ENCODE results near the gene ABHD15.

Gene ABHD15

DNA sequence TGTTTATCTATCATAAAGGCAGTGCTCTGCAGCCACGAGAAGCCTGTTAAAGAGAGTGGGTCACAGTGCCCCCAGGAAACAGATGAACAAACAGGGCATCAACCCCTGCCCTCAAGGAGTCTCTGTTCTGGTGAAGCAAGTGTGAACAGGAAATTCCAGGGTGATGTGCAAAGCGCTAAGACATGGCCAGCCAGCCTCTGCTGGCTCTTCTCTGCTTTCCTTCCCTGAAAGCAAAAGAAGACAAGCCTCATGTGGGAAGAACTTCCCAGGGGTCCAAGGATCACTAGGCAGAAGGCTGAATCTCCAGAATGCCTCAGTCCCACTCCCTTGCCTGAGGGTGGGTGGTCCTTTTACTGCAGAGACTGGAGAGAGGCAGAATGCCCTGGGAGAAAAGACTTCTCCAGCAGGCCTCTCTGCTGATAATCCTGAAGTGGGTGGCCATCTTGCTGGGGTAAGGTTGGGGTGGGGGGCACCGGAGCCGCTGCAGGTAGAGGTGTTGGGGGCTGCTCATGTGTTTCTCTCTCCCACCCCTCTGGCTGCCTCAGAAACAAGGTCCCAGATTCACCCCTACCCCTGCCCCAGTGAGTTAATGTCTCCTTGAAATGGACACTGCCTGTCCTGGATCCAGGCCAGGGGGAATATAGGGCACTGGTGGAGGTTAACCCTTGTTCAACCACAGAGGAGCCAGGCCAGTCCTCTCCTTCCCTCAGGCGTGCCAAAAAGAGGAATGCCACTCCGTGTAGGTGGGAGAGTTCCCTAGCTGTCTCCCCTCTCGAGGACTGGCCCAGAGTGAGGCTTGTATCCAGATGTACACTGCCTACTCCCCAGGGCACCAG, 28.5 kb upstream of the ABHD15 start:
- no peak overlapping the region for H3K4me3 ChIP-seq (ENCODE audit: low read depth, low read length)
- TF ChIP-seq, protein P1, sequence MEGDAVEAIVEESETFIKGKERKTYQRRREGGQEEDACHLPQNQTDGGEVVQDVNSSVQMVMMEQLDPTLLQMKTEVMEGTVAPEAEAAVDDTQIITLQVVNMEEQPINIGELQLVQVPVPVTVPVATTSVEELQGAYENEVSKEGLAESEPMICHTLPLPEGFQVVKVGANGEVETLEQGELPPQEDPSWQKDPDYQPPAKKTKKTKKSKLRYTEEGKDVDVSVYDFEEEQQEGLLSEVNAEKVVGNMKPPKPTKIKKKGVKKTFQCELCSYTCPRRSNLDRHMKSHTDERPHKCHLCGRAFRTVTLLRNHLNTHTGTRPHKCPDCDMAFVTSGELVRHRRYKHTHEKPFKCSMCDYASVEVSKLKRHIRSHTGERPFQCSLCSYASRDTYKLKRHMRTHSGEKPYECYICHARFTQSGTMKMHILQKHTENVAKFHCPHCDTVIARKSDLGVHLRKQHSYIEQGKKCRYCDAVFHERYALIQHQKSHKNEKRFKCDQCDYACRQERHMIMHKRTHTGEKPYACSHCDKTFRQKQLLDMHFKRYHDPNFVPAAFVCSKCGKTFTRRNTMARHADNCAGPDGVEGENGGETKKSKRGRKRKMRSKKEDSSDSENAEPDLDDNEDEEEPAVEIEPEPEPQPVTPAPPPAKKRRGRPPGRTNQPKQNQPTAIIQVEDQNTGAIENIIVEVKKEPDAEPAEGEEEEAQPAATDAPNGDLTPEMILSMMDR (IDR thresholded peaks at IDR 0.05; ENCODE audit: low read depth, low read length, missing control alignments): no peak
- no peak for DNase-seq (ENCODE audit: low read depth)
- in situ Hi-C loops (cut with HindIII; ENCODE audit: low sequenced_read_pairs): no loop called here

DNA sequence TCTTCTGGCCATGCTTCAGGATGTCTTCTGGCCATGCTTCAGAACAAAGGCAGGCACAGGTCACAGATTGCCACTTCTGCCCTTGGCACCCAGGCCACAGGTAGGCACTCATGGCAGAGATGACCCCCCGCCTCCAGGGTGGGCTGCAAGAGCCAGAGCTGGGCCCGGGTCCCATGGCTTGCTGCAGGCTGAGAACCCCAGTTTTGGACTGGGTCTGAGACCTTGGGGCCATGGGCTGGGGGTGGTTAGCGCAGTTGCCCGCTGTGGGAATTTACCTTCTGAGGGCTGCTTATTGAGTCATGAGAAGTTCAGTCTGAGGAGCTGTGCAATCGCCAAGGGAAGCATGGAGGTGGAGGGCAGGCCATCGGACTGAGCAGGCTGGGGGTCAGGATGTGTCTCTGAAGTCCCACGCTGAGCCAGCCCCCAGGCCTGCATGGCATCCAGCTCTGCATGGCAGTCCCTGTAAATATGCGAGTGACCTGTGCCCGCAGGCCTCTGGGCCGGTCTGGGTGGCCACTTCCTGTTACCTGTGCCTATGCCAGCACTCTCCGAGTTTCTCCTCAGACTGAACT, 27.8 kb upstream of the ABHD15 start:
- DNase-seq (ENCODE audit: low read depth): no peak
- in situ Hi-C loops (cut with HindIII; ENCODE audit: low sequenced_read_pairs): no loop called here
- peak overlapping the region; percentile 47 for H3K4me3 ChIP-seq (ENCODE audit: low read depth, low read length)
- TF ChIP-seq, protein P1 (IDR thresholded peaks at IDR 0.05; ENCODE audit: low read depth, low read length, missing control alignments): no peak

DNA sequence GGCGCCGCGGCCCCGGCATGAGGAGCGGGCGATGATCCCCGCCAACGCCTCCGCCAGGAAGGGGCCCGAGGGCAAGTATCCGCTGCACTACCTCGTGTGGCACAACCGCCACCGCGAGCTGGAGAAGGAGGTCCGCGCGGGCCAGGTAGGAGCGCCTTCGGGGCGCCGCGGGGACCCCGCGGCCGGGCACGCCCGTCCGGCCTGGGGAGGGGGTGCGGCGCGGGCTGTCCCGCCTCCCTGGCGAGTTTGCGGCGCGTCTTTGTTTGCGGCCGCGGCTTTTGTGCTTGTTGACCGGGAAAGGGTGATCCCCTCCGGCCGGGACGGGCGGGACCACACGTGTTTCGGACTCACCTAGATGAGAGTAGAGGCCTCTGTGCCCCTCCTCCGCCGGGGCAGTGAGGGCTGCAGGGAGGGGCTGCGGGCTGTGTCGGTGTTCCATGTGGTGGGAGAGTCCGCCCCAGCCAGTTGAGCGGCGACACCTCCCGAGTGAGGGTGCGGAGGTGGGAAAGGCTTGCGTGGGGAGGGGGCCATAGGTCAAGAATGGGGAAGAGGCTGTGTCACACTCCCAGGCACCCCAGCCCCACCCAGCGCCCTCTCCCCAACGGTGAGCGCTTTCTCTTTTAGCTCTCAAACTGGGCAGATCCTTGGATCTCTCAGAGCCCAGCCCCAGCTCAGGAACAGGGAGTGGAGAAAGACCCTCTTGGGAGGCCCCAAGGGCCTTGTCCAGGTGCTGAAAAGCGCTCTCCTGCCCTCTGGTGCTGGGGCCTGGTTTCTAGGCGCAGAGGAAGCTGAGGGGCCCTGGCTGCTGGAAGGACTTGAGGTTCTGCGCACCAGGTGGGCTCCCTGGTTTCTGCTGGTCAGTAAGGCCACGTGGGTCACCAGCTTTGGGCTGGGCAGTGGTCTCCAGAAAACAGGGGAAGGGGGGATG, 27.0 kb upstream of the ABHD15 start:
- no peak for DNase-seq (ENCODE audit: low read depth)
- H3K4me3 ChIP-seq (ENCODE audit: low read depth, low read length): peak overlapping the region; percentile 47
- TF ChIP-seq, protein P1 (IDR thresholded peaks at IDR 0.05; ENCODE audit: low read depth, low read length, missing control alignments): peak; percentile 31
- in situ Hi-C loops (cut with HindIII; ENCODE audit: low sequenced_read_pairs): no loop called here

DNA sequence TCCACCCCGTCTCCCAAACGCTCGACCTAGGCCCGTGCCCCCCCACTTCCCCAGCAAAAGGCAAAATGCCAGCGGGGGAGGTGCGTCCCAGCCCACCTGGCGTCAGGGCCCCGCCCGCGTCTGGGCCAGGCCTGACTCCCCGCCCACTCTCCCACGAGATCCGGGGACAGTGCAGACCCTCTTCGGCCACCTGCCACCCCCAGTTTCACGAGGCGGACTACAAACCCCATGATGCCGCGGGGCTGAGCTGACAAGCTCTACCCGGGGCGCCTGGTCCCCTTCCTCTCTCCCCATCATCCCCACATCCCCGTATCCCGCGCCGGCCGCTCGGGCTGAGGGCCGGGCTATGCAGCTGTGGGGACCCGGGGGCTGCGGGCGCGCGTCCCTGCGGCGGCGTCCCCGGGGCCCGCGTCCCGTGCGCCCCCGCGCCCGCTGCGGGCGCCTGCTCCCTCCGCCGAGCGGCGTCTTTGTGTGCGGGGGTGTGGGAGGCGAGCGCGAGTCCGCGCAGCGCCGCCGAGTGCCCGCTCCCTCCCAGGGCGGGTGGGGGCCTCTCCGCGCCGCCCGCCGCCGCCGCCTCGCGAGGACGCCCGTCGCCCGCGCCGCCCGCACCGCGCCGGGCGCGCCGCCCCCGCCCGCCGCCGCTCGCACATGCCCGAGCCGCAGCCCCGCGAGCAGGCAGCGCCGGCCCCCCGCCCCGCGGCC, 26.2 kb upstream of the ABHD15 start, which contains the start of gene ANKRD13B:
ANKRD13B (plus strand) TSS at position 283 of the 702 bp plus-strand sequence. CDS start 490 bp downstream, outside the sequence.
- TF ChIP-seq, protein P1 (IDR thresholded peaks at IDR 0.05; ENCODE audit: low read depth, low read length, missing control alignments): no peak
- H3K4me3 ChIP-seq (ENCODE audit: low read depth, low read length): peak within 1 kb of the TSS; percentile 53
- in situ Hi-C loops (cut with HindIII; ENCODE audit: low sequenced_read_pairs): no loop called here
- DNase-seq (ENCODE audit: low read depth): no peak

DNA sequence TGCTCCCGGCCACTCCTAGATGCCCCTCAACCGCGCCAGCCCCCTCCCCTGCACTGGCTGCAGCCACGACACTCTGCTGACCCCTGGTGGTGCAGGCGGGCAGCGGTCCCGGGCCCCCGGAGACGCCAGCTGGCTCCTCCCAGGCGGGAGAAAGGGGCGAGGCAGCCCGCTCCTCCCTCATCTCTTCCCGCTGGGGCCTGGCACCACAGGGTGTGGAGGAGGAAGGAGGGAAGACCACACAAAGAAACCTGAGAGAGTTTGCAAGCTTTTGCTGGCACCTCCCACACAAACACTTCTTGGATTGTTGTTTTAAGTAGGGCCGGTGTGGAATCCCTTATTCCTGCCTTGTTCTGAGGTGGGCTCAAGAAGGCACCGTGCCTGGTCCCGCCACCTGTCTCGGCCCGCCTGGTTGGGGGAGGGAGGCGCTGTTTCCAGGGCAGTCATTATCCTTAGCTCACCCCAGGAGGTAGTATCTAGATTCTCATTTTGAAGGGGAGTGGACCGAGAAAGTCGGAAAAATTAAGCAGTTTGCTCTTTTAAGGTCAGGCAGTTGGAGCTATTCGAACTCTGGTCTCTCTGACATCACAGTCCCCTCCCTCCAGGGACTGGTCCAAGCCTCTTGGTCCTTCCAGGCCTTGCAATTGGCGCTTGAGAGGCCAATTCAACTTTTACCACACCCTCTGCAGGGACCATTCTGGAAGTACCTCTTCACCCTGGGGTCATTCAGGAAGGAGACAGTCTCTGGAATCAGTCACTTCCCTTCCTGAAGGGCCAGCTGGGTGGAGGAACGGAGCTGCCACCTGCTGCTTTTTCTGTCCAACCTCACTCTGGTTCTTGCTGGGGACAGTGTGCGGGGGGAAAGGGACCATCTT, 25.1 kb upstream of the ABHD15 start:
- H3K4me3 ChIP-seq (ENCODE audit: low read depth, low read length): peak overlapping the region; percentile 31
- TF ChIP-seq, protein P1 (IDR thresholded peaks at IDR 0.05; ENCODE audit: low read depth, low read length, missing control alignments): peak; percentile 98
- in situ Hi-C loops (cut with HindIII; ENCODE audit: low sequenced_read_pairs): no loop called here
- no peak for DNase-seq (ENCODE audit: low read depth)
